D721Med (cell line): ENCODE results near the gene CYBB.
"Not testable (repeated sequence)": the region's sequence is repeated elsewhere in the genome, so short reads cannot be mapped to it uniquely, and the experiment has no call there.

Experiments
- DNase-seq: peaks from one replicate; pipeline ENCODE4 v3.0.0; 2011; ENCODE audit warnings: low spot score; ENCODE audit not compliant: insufficient read length
- FAIRE-seq: peaks from 2 replicates; lab custom pipeline; 2011; peaks lifted over from hg19 to GRCh38; lab: Jason Lieb, UNC
- TF ChIP-seq, protein P1 (sequence below): IDR thresholded peaks from 2 replicates; pipeline ENCODE4 v1.5.1; 2012; ENCODE audit warnings: mild to moderate bottlenecking, control low read depth; ENCODE audit not compliant: insufficient read depth; ENCODE audit errors: missing control alignments

Gene CYBB

DNA sequence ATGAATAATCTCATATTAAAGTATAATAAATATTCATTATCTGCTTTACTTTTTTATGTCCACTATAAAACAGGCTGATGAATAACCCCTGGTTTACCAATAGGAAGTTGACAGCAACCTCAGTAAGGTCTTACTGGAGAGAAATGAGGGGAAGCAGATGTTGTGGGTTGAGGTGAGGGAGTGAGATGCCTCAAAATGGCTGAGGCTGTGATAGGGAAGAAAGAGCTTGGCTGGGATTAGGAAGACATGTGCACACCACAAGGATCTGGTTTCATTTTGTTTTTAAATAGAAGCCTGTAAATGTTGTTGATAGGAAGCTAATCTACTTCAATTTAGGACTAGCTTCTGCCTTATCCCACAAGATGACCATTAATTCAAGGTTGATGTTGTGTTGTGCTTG lies 14.4 kb upstream of the CYBB start:
- TF ChIP-seq, protein P1, sequence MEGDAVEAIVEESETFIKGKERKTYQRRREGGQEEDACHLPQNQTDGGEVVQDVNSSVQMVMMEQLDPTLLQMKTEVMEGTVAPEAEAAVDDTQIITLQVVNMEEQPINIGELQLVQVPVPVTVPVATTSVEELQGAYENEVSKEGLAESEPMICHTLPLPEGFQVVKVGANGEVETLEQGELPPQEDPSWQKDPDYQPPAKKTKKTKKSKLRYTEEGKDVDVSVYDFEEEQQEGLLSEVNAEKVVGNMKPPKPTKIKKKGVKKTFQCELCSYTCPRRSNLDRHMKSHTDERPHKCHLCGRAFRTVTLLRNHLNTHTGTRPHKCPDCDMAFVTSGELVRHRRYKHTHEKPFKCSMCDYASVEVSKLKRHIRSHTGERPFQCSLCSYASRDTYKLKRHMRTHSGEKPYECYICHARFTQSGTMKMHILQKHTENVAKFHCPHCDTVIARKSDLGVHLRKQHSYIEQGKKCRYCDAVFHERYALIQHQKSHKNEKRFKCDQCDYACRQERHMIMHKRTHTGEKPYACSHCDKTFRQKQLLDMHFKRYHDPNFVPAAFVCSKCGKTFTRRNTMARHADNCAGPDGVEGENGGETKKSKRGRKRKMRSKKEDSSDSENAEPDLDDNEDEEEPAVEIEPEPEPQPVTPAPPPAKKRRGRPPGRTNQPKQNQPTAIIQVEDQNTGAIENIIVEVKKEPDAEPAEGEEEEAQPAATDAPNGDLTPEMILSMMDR: no peak
- FAIRE-seq: no peak
- DNase-seq: no peak

DNA sequence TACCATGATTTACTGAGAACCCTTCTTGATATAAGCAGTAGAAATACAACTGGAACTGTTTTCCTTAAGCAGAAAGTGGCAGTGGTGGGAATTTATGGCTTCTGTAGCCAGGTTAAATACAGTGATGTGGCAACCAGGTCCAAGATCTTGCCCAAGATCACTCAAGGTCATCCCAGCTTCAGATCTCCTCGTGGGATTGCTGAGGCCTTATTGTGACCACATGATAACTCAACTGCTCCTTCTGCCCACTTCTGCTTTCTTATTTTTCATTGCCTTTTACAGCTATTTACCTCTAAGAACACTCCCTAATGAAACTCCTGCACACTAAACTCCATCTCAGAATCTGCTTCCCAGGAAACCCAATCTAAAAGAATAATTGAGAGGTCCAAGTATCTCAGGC lies 12.4 kb upstream of the CYBB start:
- FAIRE-seq (no peak), DNase-seq (no peak)
- TF ChIP-seq, protein P1: no peak

DNA sequence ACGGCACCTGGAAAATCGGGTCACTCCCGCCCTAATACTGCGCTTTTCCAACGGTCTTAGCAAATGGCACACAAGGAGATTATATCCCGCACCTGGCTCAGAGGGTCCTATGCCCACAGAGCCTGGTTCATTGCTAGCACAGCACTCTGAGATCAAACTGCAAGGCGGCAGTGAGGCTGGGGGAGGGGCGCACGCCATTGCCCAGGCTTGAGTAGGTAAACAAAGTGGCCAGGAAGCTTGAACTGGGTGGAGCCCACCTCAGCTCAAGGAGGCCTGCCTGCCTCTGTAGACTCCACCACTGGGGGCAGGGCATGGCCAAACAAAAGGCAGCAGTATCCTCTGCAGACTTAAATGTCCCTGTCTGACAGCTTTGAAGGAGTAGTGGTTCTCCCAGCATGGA lies 11.0 kb upstream of the CYBB start:
- not testable (repeated sequence) for FAIRE-seq, DNase-seq

DNA sequence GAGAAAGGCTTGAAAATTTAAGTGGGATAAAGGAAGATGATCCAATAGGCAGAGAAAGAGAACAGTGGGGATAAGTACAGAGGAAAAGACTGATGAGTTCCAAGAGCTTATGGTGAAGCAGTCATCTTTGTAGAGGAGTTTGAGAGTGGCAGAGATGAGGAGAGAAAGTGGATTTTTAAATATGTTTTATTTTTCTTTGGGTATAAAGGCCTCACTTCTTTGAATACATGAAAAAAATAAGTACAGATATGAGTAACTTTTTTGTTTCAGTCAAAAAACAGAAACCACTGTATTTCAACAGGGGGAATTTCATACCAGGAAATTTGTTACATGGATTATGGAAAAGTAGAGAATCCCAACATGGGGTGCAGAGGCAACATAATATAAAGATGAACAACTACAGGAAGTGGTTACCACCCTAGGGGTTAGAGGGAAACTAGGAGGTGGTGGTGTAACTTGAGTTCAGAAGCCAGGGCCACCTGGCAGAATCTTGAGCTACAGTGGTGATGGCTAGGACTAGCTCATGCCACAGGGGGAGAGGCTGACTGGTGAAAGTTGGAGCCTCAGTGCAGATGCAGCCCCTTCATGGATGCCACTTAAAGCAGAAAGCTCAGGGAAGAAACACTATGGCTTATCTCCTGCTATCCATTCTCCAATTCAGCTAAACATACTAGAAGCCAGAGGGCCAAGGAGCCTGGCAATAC lies 3.4 kb upstream of the CYBB start:
- TF ChIP-seq, protein P1: no peak
- DNase-seq: no peak
- no peak for FAIRE-seq

DNA sequence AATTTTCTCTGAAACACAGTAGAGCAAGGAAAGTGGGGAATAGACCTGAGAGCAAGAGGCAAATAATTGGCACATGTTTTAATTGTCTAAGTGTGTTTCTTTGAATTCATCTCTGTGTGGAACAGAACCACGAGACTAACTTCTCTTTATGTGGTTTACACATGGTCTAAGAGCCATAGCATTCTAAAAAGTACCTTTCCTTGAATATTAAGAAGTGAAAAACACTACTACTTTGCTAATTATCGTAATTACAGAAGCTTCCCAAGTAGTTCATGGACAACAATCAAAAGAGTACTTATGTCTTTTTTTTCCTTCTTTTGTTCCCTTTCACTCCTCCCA lies 2.9 kb upstream of the CYBB start:
- FAIRE-seq: peak; percentile 61

DNA sequence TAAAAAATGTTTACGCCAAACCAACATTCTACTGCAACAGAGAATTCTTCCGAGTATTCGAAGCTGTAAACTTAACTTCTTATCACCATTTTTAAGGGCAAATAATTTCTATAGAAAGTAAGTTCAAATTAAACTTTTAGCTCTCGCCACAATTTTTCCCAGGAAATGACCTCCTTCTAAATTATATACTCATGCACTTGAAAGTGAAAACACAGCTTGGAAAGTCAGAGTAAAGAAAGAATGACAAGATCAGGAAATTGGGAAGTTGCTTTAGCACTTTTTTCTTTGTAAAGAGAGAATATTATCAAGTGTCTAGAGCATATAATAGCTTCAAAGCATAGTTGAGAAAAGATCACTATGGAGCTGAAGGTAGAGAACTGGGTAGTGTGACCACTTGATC lies 1.2 kb downstream of the CYBB start:
- FAIRE-seq (no peak), DNase-seq (no peak)
- TF ChIP-seq, protein P1: no peak

More for the DNA sequence above, 2.9 kb upstream of the CYBB start:
- DNase-seq: no peak
- TF ChIP-seq, protein P1: no peak

DNA sequence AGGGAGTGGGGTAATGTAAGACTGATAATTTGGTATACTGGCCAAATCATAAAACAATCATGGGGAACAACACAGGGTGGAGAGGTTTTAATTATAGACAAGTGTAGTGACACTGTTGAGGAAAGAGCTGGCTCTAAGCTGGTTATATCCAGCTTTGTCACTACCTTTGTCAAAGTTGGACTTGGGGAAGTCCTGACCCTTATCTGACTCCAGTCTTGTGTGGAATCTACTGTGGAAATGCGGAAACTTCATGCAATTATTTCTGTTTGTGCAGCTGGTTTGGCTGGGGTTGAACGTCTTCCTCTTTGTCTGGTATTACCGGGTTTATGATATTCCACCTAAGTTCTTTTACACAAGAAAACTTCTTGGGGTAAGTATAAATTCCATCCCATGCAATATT lies 2.0 kb downstream of the CYBB start:
- DNase-seq: no peak
- FAIRE-seq: peak; percentile 48
- TF ChIP-seq, protein P1: no peak
